MM.1S (cell line): ENCODE measurements around the gene RALGPS2.

Experiments used
- DNase-seq: peaks from one replicate; pipeline ENCODE4 v3.0.0-alpha.2; 2015
- H2AFZ ChIP-seq: fragments of 300-600 bp; sonication (generic); 2 replicates; pipeline ENCODE4 v1.6.0; 2016; ENCODE audit warnings: antibody characterized with exemption, low read length
- H3F3A ChIP-seq: fragments of 300-600 bp; sonication (generic); 2 replicates; pipeline ENCODE4 v1.6.1; 2016; ENCODE audit warnings: mild to moderate bottlenecking, antibody characterized with exemption, low read length, moderate library complexity, mixed read lengths; ENCODE audit not compliant: insufficient read depth
- H3K27ac ChIP-seq: fragments of 300-600 bp; sonication (generic); 2 replicates; pipeline ENCODE4 v1.5.1; 2016; ENCODE audit warnings: mild to moderate bottlenecking, low read length
- H3K27me3 ChIP-seq: fragments of 300-600 bp; sonication (generic); replicated peaks from 2 replicates; pipeline ENCODE4 v1.6.0; 2016; ENCODE audit warnings: low read length; ENCODE audit not compliant: insufficient read depth
- H3K36me3 ChIP-seq: fragments of 300-600 bp; sonication (generic); replicated peaks from 2 replicates; pipeline ENCODE4 v1.6.1; 2016; ENCODE audit warnings: mild to moderate bottlenecking, low read length, mixed read lengths; ENCODE audit not compliant: insufficient read depth
- H3K4me1 ChIP-seq: fragments of 300-600 bp; sonication (generic); 2 replicates; pipeline ENCODE4 v1.6.1; 2016; ENCODE audit warnings: low read length, mixed read lengths
- H3K4me2 ChIP-seq: fragments of 300-600 bp; sonication (generic); 2 replicates; pipeline ENCODE4 v1.6.0; 2016; ENCODE audit warnings: low read depth, low read length
- H3K4me3 ChIP-seq: fragments of 300-600 bp; sonication (generic); 2 replicates; pipeline ENCODE4 v1.5.1; 2016; ENCODE audit warnings: low read length, mixed read lengths
- H3K79me2 ChIP-seq: fragments of 300-600 bp; sonication (generic); 2 replicates; pipeline ENCODE4 v1.6.1; 2016; ENCODE audit warnings: mixed run types, low read length, mixed read lengths
- H3K9ac ChIP-seq: fragments of 300-600 bp; sonication (generic); 2 replicates; pipeline ENCODE4 v1.6.1; 2016; ENCODE audit warnings: low read length, mixed read lengths
- H3K9me2 ChIP-seq: fragments of 300-600 bp; sonication (generic); replicated peaks from 2 replicates; pipeline ENCODE4 v1.6.1; 2016; ENCODE audit warnings: mild to moderate bottlenecking, low read length, mixed read lengths; ENCODE audit not compliant: insufficient read depth
- H3K9me3 ChIP-seq: fragments of 300-600 bp; sonication (generic); replicated peaks from 2 replicates; pipeline ENCODE4 v1.6.1; 2016; ENCODE audit warnings: mild to moderate bottlenecking, low read length, mixed read lengths; ENCODE audit not compliant: insufficient read depth
- H4K20me1 ChIP-seq: fragments of 300-600 bp; sonication (generic); 2 replicates; pipeline ENCODE4 v1.6.1; 2016; ENCODE audit warnings: mild to moderate bottlenecking, low read length, moderate library complexity, mixed read lengths; ENCODE audit not compliant: insufficient read depth
- EZH2 ChIP-seq: fragments of 300-600 bp; sonication (generic); optimal IDR thresholded peaks from 2 replicates; pipeline ENCODE3; 2017; ENCODE audit warnings: low read depth, mild to moderate bottlenecking, antibody characterized with exemption, low read length, mixed read lengths
- EZH2phosphoT487 ChIP-seq: fragments of 300-600 bp; sonication (generic); IDR thresholded peaks from 2 replicates; pipeline ENCODE4 v1.6.1; 2018; ENCODE audit warnings: antibody characterized with exemption, low read length
- TF ChIP-seq, protein P1 (sequence below): fragments of 300-600 bp; sonication (generic); IDR thresholded peaks from 2 replicates; pipeline ENCODE4 v1.5.1; 2016; ENCODE audit warnings: antibody characterized with exemption, low read length, mixed read lengths

RALGPS2 gene

DNA sequence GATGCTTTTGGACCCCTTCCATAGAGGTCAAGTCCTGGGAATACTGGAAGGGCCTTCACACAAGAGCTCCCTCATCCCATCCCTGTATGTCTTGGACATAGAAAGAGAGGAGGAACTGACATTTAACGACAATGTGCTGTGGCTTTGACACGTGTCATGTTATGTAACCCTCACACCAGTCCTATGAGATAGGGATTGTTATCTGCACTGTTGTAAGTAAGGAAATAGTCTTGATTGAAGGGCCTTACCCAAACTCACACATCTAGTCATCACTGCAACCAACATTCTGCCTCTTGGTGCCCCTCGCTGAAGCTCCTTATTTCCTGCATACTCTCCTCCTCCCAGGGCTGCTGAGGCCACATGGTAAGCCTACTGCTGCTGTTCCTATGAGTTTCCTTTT lies 209.5 kb downstream of the RALGPS2 start:
- Histone ChIP-seq H3K27me3 (no peaks in the 10 kb centered on the region), H2AFZ (no peak overlapping the region), H3K9ac (no peak overlapping the region), H3F3A (no peaks in the 10 kb centered on the region), H3K36me3 (no peaks in the 10 kb centered on the region), H3K9me3 (no peaks in the 10 kb centered on the region), H3K9me2 (no peaks in the 10 kb centered on the region), H3K79me2 (no peaks in the 10 kb centered on the region), H3K4me2 (no peak overlapping the region), H3K4me1 (no peaks in the 10 kb centered on the region), H3K27ac (no peak overlapping the region), H4K20me1 (no peaks in the 10 kb centered on the region), H3K4me3 (no peak overlapping the region)
- TF ChIP-seq, protein P1, sequence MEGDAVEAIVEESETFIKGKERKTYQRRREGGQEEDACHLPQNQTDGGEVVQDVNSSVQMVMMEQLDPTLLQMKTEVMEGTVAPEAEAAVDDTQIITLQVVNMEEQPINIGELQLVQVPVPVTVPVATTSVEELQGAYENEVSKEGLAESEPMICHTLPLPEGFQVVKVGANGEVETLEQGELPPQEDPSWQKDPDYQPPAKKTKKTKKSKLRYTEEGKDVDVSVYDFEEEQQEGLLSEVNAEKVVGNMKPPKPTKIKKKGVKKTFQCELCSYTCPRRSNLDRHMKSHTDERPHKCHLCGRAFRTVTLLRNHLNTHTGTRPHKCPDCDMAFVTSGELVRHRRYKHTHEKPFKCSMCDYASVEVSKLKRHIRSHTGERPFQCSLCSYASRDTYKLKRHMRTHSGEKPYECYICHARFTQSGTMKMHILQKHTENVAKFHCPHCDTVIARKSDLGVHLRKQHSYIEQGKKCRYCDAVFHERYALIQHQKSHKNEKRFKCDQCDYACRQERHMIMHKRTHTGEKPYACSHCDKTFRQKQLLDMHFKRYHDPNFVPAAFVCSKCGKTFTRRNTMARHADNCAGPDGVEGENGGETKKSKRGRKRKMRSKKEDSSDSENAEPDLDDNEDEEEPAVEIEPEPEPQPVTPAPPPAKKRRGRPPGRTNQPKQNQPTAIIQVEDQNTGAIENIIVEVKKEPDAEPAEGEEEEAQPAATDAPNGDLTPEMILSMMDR: no peak
- TF ChIP-seq EZH2phosphoT487 (no peak), EZH2 (no peak)
- no peak for DNase-seq

DNA sequence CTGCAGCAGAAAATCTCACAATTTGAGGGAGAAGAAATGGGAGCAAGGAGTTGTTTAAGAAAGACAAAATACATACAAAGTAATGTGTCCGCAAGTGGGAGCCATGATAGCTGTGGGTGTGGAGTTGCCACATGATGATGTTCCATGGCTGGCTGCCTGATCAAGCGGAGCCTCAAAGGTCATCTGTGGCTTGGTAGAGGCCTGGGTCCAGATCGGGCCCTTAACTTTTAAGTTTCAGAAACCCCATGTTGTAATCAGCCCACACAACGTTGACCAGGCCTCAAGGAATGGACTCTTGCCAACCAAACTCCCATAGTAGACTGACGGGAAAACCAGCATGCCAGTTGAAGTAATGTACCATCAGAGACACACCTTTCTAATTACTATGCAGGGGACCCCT lies 210.6 kb downstream of the RALGPS2 start:
- Histone ChIP-seq H3K4me1 (no peaks in the 10 kb centered on the region), H3K4me2 (no peak overlapping the region), H2AFZ (no peak overlapping the region), H3K9me3 (no peaks in the 10 kb centered on the region), H4K20me1 (no peaks in the 10 kb centered on the region), H3K9ac (no peak overlapping the region), H3K9me2 (no peaks in the 10 kb centered on the region), H3K27ac (no peak overlapping the region), H3K79me2 (no peaks in the 10 kb centered on the region), H3K36me3 (no peaks in the 10 kb centered on the region), H3K4me3 (no peak overlapping the region), H3F3A (no peaks in the 10 kb centered on the region), H3K27me3 (no peaks in the 10 kb centered on the region)
- TF ChIP-seq EZH2phosphoT487: no peak
- no peak for TF ChIP-seq EZH2
- TF ChIP-seq, protein P1: no peak
- DNase-seq: no peak

DNA sequence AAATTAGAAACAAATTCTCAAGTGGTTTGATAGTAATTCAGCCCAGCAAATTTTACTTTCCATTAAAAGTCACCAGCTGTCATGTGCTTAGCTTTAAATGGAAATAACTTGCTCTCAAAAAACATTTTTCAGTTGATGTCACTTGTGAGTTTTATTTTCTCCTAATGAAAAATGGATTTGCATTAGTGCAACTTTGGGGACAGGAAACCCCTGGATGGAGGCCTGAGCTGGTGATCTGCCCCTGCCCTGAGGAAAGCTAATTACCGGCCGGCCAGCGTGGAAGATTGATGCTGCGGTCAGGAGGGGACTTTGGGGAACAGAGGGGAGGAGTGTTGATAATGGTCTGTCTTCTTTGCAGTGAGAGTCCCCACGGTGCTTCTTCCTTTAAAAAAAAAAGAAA lies 212.7 kb downstream of the RALGPS2 start:
- no peak for DNase-seq
- no peaks in the 10 kb centered on the region for H3F3A ChIP-seq
- no peaks in the 10 kb centered on the region for H3K36me3 ChIP-seq
- no peaks in the 10 kb centered on the region for H3K9me3 ChIP-seq
- no peaks in the 10 kb centered on the region for H3K27me3 ChIP-seq
- H2AFZ ChIP-seq: no peak overlapping the region
- TF ChIP-seq, protein P1: no peak
- no peak for TF ChIP-seq EZH2phosphoT487
- no peak for TF ChIP-seq EZH2
- H3K4me2 ChIP-seq: no peak overlapping the region
- H3K4me3 ChIP-seq: no peak overlapping the region
- H3K27ac ChIP-seq: no peak overlapping the region
- no peaks in the 10 kb centered on the region for H4K20me1 ChIP-seq
- H3K9ac ChIP-seq: no peak overlapping the region
- no peaks in the 10 kb centered on the region for H3K9me2 ChIP-seq
- H3K79me2 ChIP-seq: no peaks in the 10 kb centered on the region
- no peaks in the 10 kb centered on the region for H3K4me1 ChIP-seq
